Activated CD4-positive, alpha-beta memory T cell treated with anti-CD3 and anti-CD28 coated beads, Interleukin-2, amount 10 ng/mL, durations not matched to agents 7 days and 5 days (primary cell): ENCODE measurements around the gene SLC22A16. TPM values are rescaled to one million over a fixed set of nuclear protein-coding genes. Genes with fewer than 3 reads are reported as not detected.

Experiments
- CTCF ChIA-PET: fragments of 350-600 bp; sonication (Branson Sonifier 250); formaldehyde crosslinking; loops from one replicate; lab custom pipeline; 2021; ENCODE audit warnings: antibody characterized with exemption, inconsistent platforms; lab: Charles Lee
- POLR2A ChIA-PET: fragments of 350-600 bp; sonication (Branson Sonifier 250); formaldehyde crosslinking; loops from one replicate; lab custom pipeline; 2021; ENCODE audit warnings: antibody characterized with exemption; lab: Charles Lee
- DNase-seq: peaks from one replicate; pipeline ENCODE4 v3.0.0-alpha.2; 2020
- H3K27ac Mint-ChIP-seq: one replicate; pipeline ENCODE4 v1.8.0; 2021; ENCODE audit warnings: mild to moderate bottlenecking, mixed read lengths
- H3K27me3 Mint-ChIP-seq: one replicate; pipeline ENCODE4 v1.8.0; 2021; ENCODE audit warnings: mixed read lengths
- H3K36me3 Mint-ChIP-seq: one replicate; pipeline ENCODE4 v1.8.0; 2021; ENCODE audit warnings: low read depth, mixed read lengths
- H3K4me1 Mint-ChIP-seq: one replicate; pipeline ENCODE4 v1.8.0; 2021; ENCODE audit warnings: mixed read lengths
- H3K4me3 Mint-ChIP-seq: one replicate; pipeline ENCODE4 v1.8.0; 2021; ENCODE audit warnings: mild to moderate bottlenecking, mixed read lengths
- H3K9me3 Mint-ChIP-seq: one replicate; pipeline ENCODE4 v1.8.0; 2021; ENCODE audit warnings: mixed read lengths
- total RNA-seq, 2 experiments: library from RNA; stranded (reverse); gene quantifications; one replicate each; pipeline ENCODE4 v1.2.3, GENCODE V29; 2021

The SLC22A16 gene
- total RNA-seq, 2 experiments from 2014 or later: not detected

GRCh38 chr6:110401585-110402176, 74.7 kb downstream of the SLC22A16 start:
- CTCF ChIA-PET: no interaction called here
- H3K4me1 Mint-ChIP-seq: no peaks in the 10 kb centered on the region
- no peaks in the 10 kb centered on the region for H3K9me3 Mint-ChIP-seq
- no peak overlapping the region for H3K27ac Mint-ChIP-seq
- no peak for DNase-seq
- H3K27me3 Mint-ChIP-seq: peaks cover 17% of the 10 kb centered on the region
- no peaks in the 10 kb centered on the region for H3K36me3 Mint-ChIP-seq
- no peak overlapping the region for H3K4me3 Mint-ChIP-seq
- POLR2A ChIA-PET: no interaction called here

GRCh38 chr6:110400208-110400607, 76.2 kb downstream of the SLC22A16 start:
- no peak overlapping the region for H3K27ac Mint-ChIP-seq
- ChIA-PET CTCF (no interaction called here), POLR2A (no interaction called here)
- H3K4me1 Mint-ChIP-seq: no peaks in the 10 kb centered on the region
- H3K4me3 Mint-ChIP-seq: no peak overlapping the region
- no peaks in the 10 kb centered on the region for H3K9me3 Mint-ChIP-seq
- peaks cover 17% of the 10 kb centered on the region for H3K27me3 Mint-ChIP-seq
- no peak for DNase-seq
- no peaks in the 10 kb centered on the region for H3K36me3 Mint-ChIP-seq

- no peaks in the 10 kb centered on the region for H3K4me1 Mint-ChIP-seq
- H3K36me3 Mint-ChIP-seq: no peaks in the 10 kb centered on the region
- POLR2A ChIA-PET: no interaction called here
- CTCF ChIA-PET: no interaction called here
- no peaks in the 10 kb centered on the region for H3K9me3 Mint-ChIP-seq
- no peak overlapping the region for H3K4me3 Mint-ChIP-seq
- peaks cover 15% of the 10 kb centered on the region for H3K27me3 Mint-ChIP-seq
- DNase-seq: no peak
- H3K27ac Mint-ChIP-seq: no peak overlapping the region
Measured at GRCh38 chr6:110399219-110400071, 77.0 kb downstream of the SLC22A16 start.

GRCh38 chr6:110398778-110399177, 77.6 kb downstream of the SLC22A16 start:
- DNase-seq: no peak
- H3K36me3 Mint-ChIP-seq: no peaks in the 10 kb centered on the region
- H3K27ac Mint-ChIP-seq: no peak overlapping the region
- CTCF ChIA-PET: no interaction called here
- no peak overlapping the region for H3K4me3 Mint-ChIP-seq
- POLR2A ChIA-PET: no interaction called here
- no peaks in the 10 kb centered on the region for H3K9me3 Mint-ChIP-seq
- peaks cover 12% of the 10 kb centered on the region for H3K27me3 Mint-ChIP-seq
- no peaks in the 10 kb centered on the region for H3K4me1 Mint-ChIP-seq

- H3K27ac Mint-ChIP-seq: no peak overlapping the region
- H3K36me3 Mint-ChIP-seq: no peaks in the 10 kb centered on the region
- ChIA-PET POLR2A (no interaction called here), CTCF (interaction anchor here (1.2 to 2.0 kb wide), 2 partner anchors 9 to 355 kb away, joined by 4 to 5 read pairs; no protein-coding TSS in a partner anchor)
- peaks cover 2% of the 10 kb centered on the region for H3K27me3 Mint-ChIP-seq
- H3K4me3 Mint-ChIP-seq: no peak overlapping the region
- no peaks in the 10 kb centered on the region for H3K9me3 Mint-ChIP-seq
- no peak for DNase-seq
- H3K4me1 Mint-ChIP-seq: peaks cover 5% of the 10 kb centered on the region
Measured at GRCh38 chr6:110395221-110395620, 81.2 kb downstream of the SLC22A16 start.

- Mint-ChIP-seq H3K9me3 (no peaks in the 10 kb centered on the region), H3K4me3 (no peak overlapping the region), H3K36me3 (no peaks in the 10 kb centered on the region), H3K27ac (no peak overlapping the region), H3K4me1 (peaks cover 14% of the 10 kb centered on the region), H3K27me3 (peaks cover 2% of the 10 kb centered on the region)
- ChIA-PET CTCF (interaction anchor here (0.7 to 2.0 kb wide), 3 partner anchors 9 to 355 kb away, joined by 4 to 5 read pairs (median 4); no protein-coding TSS in a partner anchor), POLR2A (no interaction called here)
- DNase-seq: no peak
Measured at GRCh38 chr6:110394409-110394808, 82.0 kb downstream of the SLC22A16 start.

- Mint-ChIP-seq H3K27me3 (no peaks in the 10 kb centered on the region), H3K36me3 (no peaks in the 10 kb centered on the region)
Measured at GRCh38 chr6:110392727-110393126, 83.7 kb downstream of the SLC22A16 start.

GRCh38 chr6:110390404-110390803, 86.0 kb downstream of the SLC22A16 start:
- CTCF ChIA-PET: interaction anchor here (0.7 to 6.0 kb wide), 7 partner anchors 211 to 927 kb away, joined by 3 to 53 read pairs (median 4); partner anchors contain the start of genes AK9, CDC40, FIG4 and WASF1
- Mint-ChIP-seq H3K27me3 (no peaks in the 10 kb centered on the region), H3K27ac (no peak overlapping the region), H3K4me1 (peaks cover 15% of the 10 kb centered on the region), H3K9me3 (no peaks in the 10 kb centered on the region), H3K36me3 (no peaks in the 10 kb centered on the region), H3K4me3 (no peak overlapping the region)
- DNase-seq: no peak
- POLR2A ChIA-PET: interaction anchor here (0.7 kb wide), 1 partner anchor 212 kb away, joined by 4 read pairs; the partner anchor contains the start of gene WASF1

More at GRCh38 chr6:110392727-110393126, 83.7 kb downstream of the SLC22A16 start:
- CTCF ChIA-PET: interaction anchor here (0.5 to 6.0 kb wide), 4 partner anchors 214 to 1702 kb away, joined by 3 to 53 read pairs (median 4); no protein-coding TSS in a partner anchor
- Mint-ChIP-seq H3K4me3 (no peak overlapping the region), H3K27ac (no peak overlapping the region), H3K4me1 (peaks cover 15% of the 10 kb centered on the region), H3K9me3 (no peaks in the 10 kb centered on the region)
- POLR2A ChIA-PET: no interaction called here
- DNase-seq: no peak

GRCh38 chr6:110389689-110390382, 86.6 kb downstream of the SLC22A16 start:
- no peaks in the 10 kb centered on the region for H3K9me3 Mint-ChIP-seq
- POLR2A ChIA-PET: interaction anchor here (0.7 kb wide), 2 partner anchors 148 to 211 kb away, joined by 3 to 4 read pairs; partner anchors contain the start of gene WASF1
- no peaks in the 10 kb centered on the region for H3K27me3 Mint-ChIP-seq
- H3K4me1 Mint-ChIP-seq: peaks cover 15% of the 10 kb centered on the region
- no peaks in the 10 kb centered on the region for H3K36me3 Mint-ChIP-seq
- H3K4me3 Mint-ChIP-seq: no peak overlapping the region
- CTCF ChIA-PET: interaction anchor here (1.2 to 6.0 kb wide), 7 partner anchors 21 to 730 kb away, joined by 3 to 53 read pairs (median 4); partner anchors contain the start of genes AK9, CDC40, FIG4 and WASF1
- no peak for DNase-seq
- no peak overlapping the region for H3K27ac Mint-ChIP-seq

- ChIA-PET CTCF (interaction anchor here (6.0 kb wide), 1 partner anchor 348 kb away, joined by 53 read pairs; no protein-coding TSS in a partner anchor), POLR2A (no interaction called here)
- Mint-ChIP-seq H3K27me3 (no peaks in the 10 kb centered on the region), H3K36me3 (no peaks in the 10 kb centered on the region), H3K9me3 (no peaks in the 10 kb centered on the region), H3K4me3 (no peak overlapping the region), H3K4me1 (peaks cover 15% of the 10 kb centered on the region), H3K27ac (no peak overlapping the region)
- DNase-seq: no peak
Measured at GRCh38 chr6:110387986-110388385, 88.4 kb downstream of the SLC22A16 start.

GRCh38 chr6:110385458-110385863, 91.0 kb downstream of the SLC22A16 start:
- no peak for DNase-seq
- Mint-ChIP-seq H3K4me1 (peaks cover 12% of the 10 kb centered on the region), H3K27ac (no peak overlapping the region), H3K4me3 (no peak overlapping the region), H3K27me3 (peaks cover 12% of the 10 kb centered on the region), H3K36me3 (no peaks in the 10 kb centered on the region), H3K9me3 (peaks cover 3% of the 10 kb centered on the region)
- POLR2A ChIA-PET: no interaction called here
- CTCF ChIA-PET: no interaction called here

- Mint-ChIP-seq H3K4me1 (no peaks in the 10 kb centered on the region), H3K27ac (no peak overlapping the region), H3K9me3 (peaks cover 3% of the 10 kb centered on the region), H3K27me3 (peaks cover 23% of the 10 kb centered on the region), H3K36me3 (no peaks in the 10 kb centered on the region), H3K4me3 (no peak overlapping the region)
- CTCF ChIA-PET: no interaction called here
- DNase-seq: no peak
- POLR2A ChIA-PET: no interaction called here
Measured at GRCh38 chr6:110378552-110378951, 97.9 kb downstream of the SLC22A16 start.
